HL-60/S4 (cell line): Measurements from ENCODE around the gene IKZF2.

Experiments used
- in situ Hi-C: fragments of 300-500 bp; cut with MboI; formaldehyde crosslinking; loops from 2 replicates; pipeline ENCODE4 v1.14.3; 2022; ENCODE audit warnings: low sequenced_read_pairs

The IKZF2 gene

GRCh38 chr2:213157242-213157641 is 5.8 kb upstream of the IKZF2 start:
- in situ Hi-C loops = loop anchor here (25.0 kb wide), 2 partner anchors 295 to 470 kb away; no protein-coding TSS in a partner anchor

- in situ Hi-C loops = loop anchor here (25.0 kb wide), 2 partner anchors 294 to 469 kb away; no protein-coding TSS in a partner anchor
These were observed 5.3 kb upstream of the IKZF2 start for GRCh38 chr2:213156717-213157116.

DNA sequence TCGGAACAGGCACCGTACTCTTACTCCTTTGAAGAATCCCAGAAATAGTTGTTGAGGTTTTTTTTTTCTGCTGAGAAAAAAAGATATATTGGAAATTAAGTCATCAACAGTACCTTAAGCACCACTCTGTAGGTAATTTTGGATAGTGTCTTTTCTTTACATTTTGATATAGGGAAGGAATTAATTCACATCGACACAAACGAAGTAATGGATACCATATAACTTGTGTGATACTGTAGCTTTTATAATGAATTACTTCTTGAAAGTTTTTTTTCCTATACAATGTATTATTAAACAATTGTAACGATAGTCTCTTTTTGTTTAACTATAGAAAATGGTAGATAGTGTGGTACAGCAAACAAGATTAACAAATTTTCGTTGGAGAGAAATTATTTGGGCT is 1.5 kb upstream of the IKZF2 start:
- in situ Hi-C loops = loop anchor here (25.0 kb wide), 2 partner anchors 291 to 466 kb away; no protein-coding TSS in a partner anchor

- in situ Hi-C loops = loop anchor here (25.0 kb wide), 2 partner anchors 290 to 465 kb away; no protein-coding TSS in a partner anchor
These were observed 818 bp upstream of the IKZF2 start for GRCh38 chr2:213152065-213152794.

DNA sequence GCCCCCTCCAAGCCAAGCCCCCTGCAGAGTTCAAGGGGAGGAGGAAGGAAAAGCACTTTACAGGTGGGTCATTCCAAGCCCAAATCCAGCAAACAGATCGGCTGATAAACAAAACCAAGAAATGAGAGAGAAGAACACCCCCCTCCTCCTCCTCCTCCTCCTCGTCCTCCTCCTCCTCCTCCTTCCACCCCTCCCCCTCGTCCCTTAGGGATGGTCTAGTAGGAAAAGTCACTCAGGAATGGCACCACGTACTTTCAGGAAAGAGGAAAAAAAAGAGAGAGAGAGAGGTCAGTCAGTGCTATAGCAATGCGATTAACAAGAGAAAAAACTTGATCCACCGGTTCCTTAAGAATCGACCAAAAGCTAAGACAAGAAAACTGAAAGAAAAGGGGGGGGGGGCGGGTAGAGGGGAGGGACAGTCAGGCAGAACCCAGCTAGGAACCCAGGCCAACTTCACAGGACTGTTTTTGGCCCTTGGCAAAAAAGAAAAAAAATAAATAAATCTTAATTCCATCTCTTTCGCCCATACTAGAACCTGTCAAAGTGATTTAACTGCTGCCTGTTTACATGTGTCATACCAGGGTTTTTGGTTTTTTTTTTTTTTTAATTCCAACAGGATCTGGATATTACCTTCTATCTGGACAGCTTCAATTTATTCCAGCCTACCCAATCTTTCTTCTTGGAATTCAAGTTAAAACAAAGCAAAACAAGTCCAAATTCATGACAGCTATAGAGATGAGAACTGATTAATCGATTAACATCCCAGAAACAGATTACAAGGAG is 906 bp downstream of the IKZF2 start:
- in situ Hi-C loops = loop anchor here (25.0 kb wide), 2 partner anchors 288 to 463 kb away; no protein-coding TSS in a partner anchor

- in situ Hi-C loops = loop anchor here (25.0 kb wide), 2 partner anchors 288 to 463 kb away; no protein-coding TSS in a partner anchor
These were observed 1.5 kb downstream of the IKZF2 start for GRCh38 chr2:213149949-213150314.

DNA sequence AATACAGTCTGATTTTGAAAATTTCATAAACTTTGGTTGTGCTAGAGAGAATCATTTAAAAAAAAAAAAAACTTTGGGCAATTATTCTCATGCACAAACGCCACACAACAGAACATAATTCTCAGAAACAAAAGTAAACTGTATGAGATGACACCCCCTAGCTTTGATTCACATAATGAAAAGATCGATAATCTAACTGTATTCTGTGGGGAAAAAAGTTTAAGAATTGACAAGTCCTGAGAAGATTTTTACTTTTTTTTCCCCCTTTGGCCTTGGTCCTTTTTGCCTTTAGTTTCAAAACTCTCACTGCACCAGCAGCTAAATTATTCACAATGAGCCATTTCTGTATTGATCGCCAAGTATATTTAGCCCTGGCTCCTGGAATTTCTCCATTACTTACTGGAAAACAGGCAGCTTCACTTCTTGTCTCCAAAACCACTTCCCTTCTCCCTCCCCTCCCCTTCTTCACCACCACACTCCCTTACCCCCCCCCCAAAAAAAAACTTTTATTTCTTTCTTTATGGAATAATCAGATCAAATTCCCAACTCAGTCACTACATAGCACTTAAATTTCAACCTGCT is 2.0 kb downstream of the IKZF2 start:
- in situ Hi-C loops = no loop called here

DNA sequence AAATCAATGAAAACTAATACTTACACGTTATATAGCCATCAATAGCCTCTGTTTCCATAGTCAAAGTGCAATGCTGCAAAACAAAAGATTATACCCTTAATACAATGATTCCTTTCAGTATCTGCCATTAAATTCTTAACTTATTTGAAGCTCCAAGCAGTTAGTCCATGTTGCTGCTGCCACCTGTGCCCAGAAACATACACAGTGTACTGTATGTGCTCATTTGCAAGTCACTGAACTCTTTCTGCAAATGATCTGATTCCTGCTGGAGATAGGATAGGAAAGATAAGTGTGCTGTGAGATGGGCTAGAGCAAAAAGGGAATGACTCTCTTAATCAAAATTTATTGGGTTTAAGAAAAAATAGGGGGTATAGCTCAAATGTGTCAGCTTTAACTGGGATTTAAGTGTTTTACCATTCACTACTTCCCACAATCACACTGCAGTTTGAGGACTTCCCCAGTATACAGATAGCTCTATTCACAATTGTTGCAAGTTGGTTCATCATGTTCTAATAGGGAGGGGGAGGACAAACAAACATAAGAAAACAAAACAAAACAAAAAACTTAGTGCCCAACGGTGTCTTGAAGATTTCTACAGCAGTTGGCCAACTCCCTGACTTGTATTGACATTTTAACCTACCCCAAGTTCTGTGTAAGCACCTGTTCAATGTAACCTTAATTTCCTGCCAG is 2.7 kb downstream of the IKZF2 start:
- in situ Hi-C loops = no loop called here

- in situ Hi-C loops = no loop called here
These were observed 3.9 kb downstream of the IKZF2 start for GRCh38 chr2:213147538-213147937.

DNA sequence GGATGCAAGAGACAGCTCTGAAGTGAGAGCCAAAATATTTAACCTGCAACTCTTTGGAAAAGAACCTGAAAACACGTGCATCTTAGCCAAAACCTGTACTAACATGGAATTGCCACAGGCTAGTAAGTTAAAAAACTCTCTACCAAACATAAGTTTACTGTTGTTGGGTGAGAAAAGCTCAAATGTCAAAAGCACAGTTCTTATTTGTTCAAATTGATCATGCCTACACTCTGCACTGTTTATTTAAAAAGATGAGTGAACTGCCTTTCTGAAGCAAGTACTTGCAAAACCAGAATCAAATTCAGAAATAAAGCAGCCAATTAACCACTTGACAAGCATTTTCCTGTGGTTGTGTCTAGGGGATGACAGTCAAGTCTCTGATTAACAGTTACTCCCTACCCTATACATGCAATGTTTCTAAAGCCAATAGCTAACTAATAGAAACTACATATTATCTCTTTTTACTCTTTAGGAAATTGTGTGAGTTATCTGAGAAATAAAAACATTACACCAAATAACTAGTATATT is 5.6 kb downstream of the IKZF2 start:
- in situ Hi-C loops = no loop called here

- in situ Hi-C loops = no loop called here
These were observed 14.3 kb downstream of the IKZF2 start for GRCh38 chr2:213137064-213137463.

DNA sequence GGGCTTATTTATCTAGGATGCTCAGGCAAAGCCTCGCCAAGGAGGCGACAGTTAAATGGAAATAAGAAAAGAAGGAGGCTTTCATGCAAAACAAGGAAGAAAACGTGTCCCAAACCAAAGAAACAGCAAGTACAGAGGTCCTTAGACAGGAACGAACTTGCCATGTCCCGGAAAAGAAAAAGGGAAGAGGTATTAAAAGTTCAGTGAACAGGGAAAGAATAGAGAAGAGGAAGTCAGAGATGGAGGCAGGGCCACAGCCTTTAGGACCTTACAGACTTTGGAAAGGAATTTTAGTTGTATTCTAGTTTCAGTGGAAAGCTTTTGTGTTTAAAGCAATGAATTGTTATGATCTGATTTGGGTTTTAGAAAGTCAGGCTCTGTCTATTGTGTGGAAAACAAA is 22.1 kb downstream of the IKZF2 start:
- in situ Hi-C loops = no loop called here

DNA sequence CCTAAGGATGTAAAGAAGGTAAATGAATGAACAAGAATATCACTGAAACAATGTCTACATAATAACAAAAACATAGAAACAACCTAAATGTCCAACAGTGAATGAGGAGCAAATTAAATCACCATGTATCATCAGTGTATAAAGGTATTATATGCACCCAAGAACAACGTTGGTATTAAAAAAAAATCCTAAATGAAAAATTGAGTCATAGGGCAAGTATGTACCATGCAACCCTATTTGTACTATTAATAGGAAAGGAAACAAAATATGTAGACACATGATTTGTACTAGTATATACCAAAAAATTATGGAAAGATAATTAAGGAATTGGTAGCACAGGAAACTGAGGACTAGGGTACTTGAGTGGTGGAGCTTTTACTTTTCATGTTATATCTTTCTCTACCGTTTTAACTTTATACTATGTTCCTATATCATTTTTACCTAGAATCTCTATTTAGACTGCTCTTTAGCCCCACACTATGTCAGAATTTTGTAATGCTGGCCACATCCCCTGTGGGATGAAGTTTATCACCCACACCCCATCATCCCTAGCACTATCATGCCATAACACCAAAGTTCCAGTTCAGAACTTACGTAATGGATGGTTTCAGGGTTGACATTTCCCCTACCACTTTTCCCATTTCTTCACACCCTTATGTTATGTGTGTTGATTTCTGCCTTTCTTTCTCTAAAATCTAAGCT is 25.6 kb downstream of the IKZF2 start:
- in situ Hi-C loops = no loop called here

GRCh38 chr2:213122725-213123124 is 28.7 kb downstream of the IKZF2 start:
- in situ Hi-C loops = no loop called here

DNA sequence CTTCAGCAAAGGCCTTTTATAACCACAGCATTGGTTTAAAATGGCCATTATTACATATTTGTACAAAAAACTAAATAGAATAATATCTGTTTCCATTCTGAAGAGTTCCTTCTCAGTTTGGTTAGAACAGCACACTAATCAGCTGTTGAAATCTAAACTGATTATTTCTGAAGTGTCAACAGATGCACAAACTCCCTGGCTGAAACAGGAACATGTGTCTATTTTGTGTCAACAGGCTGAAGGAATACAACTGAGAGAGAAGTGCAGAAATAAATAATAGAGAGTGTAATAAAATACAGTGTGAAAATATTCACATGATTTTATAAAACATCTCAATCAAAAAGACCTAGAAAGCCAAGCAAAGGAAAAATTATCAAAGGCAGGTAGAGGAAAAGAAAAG is 29.7 kb downstream of the IKZF2 start:
- in situ Hi-C loops = no loop called here

- in situ Hi-C loops = no loop called here
These were observed 32.2 kb downstream of the IKZF2 start for GRCh38 chr2:213119061-213119809.

DNA sequence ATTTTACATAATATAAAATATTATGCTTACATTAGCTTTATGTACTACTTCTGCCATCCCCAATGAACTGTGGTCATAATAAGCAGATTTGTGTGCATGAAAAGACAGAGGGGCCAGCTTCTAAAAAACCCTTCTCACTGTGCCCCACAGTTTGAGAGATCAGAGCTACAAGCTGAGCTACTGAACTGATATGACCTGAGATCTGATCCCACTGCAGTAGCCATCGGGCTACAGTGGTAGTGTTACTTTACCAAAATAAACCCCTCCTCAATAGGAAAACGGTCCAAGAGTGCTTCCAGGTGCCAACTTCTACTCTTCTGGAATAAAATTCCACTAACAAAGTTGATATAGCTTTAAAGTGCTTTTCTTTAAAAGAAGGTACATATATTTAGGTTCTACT is 43.1 kb downstream of the IKZF2 start:
- in situ Hi-C loops = no loop called here

- in situ Hi-C loops = no loop called here
These were observed 43.7 kb downstream of the IKZF2 start for GRCh38 chr2:213107728-213108127.

DNA sequence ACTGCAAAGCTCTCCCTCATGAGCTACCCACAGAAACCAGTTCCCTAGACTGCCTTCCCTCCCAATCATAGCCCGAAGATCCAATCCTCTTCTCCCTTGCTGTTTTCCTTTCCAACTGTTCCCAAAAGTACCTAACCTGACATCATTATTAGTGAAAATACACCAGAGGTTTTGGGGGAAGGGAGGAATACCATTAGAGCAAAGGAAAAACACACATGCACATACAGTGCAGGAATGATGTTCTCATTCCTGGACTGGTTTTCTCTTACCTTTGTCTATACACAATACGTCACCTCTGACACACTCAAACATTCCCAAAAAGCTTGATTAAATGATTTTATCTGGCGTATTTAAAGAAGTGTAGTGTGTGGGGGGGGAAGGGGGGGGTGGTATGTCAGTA is 46.2 kb downstream of the IKZF2 start:
- in situ Hi-C loops = no loop called here

DNA sequence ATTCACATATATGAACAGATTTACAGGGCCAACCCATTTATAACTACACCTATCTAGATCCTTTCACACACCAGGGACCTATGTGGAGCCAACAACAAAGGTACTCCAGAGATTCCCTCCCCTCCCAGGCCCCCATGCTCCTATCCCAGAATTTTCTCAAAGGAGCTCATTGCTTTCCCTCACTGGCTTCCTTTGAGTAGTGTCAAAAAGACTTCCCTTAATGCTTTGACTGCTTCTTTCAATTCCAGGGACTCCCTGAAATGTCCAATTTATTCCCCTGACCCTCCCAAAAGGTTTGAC is 46.6 kb downstream of the IKZF2 start:
- in situ Hi-C loops = no loop called here
